ENCODE data around the gene FABP6. TPM values are rescaled to one million over a fixed set of nuclear protein-coding genes. Genes with fewer than 3 reads are reported as not detected.

FABP6 gene
- total RNA-seq, 1 donor: not detected

- no peak overlapping the region for H3K4me3 ChIP-seq (ENCODE audit: insufficient read depth, low read length)
- H3K4me1 ChIP-seq (ENCODE audit: insufficient read depth, low read length): no peaks in the 10 kb centered on the region
- no peaks in the 10 kb centered on the region for H3K79me2 ChIP-seq (ENCODE audit: insufficient read depth, low read length)
- no peaks in the 10 kb centered on the region for H4K20me1 ChIP-seq (ENCODE audit: insufficient read depth, low read length)
- no peak for TF ChIP-seq CTCF (IDR thresholded peaks at IDR 0.05; ENCODE audit: extremely low read depth, low read depth, low read length)
- DNase-seq (ENCODE audit: insufficient read length, low spot score, missing footprints): no peak
- H3K9me3 ChIP-seq (ENCODE audit: low read depth, low read length): no peaks in the 10 kb centered on the region
- no peak overlapping the region for H2AFZ ChIP-seq (ENCODE audit: low read length)
- H3K36me3 ChIP-seq (ENCODE audit: insufficient read depth, low read length): no peaks in the 10 kb centered on the region
- H3K27ac ChIP-seq (ENCODE audit: low read depth, low read length): no peak overlapping the region
- no peaks in the 10 kb centered on the region for H3K27me3 ChIP-seq (ENCODE audit: insufficient read depth, low read length)
- H3K4me2 ChIP-seq (ENCODE audit: insufficient read depth, low read length): no peak overlapping the region
Observed at GRCh38 chr5:160233215-160233614, 3.9 kb downstream of the FABP6 start.

- no peak overlapping the region for H3K27ac ChIP-seq (ENCODE audit: low read depth, low read length)
- no peaks in the 10 kb centered on the region for H3K36me3 ChIP-seq (ENCODE audit: insufficient read depth, low read length)
- TF ChIP-seq CTCF (IDR thresholded peaks at IDR 0.05; ENCODE audit: extremely low read depth, low read depth, low read length): no peak
- no peaks in the 10 kb centered on the region for H3K9me3 ChIP-seq (ENCODE audit: low read depth, low read length)
- no peaks in the 10 kb centered on the region for H3K27me3 ChIP-seq (ENCODE audit: insufficient read depth, low read length)
- no peaks in the 10 kb centered on the region for H3K4me1 ChIP-seq (ENCODE audit: insufficient read depth, low read length)
- no peak for DNase-seq (ENCODE audit: insufficient read length, low spot score, missing footprints)
- H3K4me2 ChIP-seq (ENCODE audit: insufficient read depth, low read length): no peak overlapping the region
- H4K20me1 ChIP-seq (ENCODE audit: insufficient read depth, low read length): no peaks in the 10 kb centered on the region
- no peak overlapping the region for H3K4me3 ChIP-seq (ENCODE audit: insufficient read depth, low read length)
- H3K79me2 ChIP-seq (ENCODE audit: insufficient read depth, low read length): no peaks in the 10 kb centered on the region
- no peak overlapping the region for H2AFZ ChIP-seq (ENCODE audit: low read length)
Observed at GRCh38 chr5:160235731-160236130, 6.4 kb downstream of the FABP6 start.

GRCh38 chr5:160237571-160238093 lies 8.3 kb downstream of the FABP6 start:
- TF ChIP-seq CTCF (IDR thresholded peaks at IDR 0.05; ENCODE audit: extremely low read depth, low read depth, low read length): no peak
- Histone ChIP-seq H3K27me3 (ENCODE audit: insufficient read depth, low read length) (no peaks in the 10 kb centered on the region), H2AFZ (ENCODE audit: low read length) (no peak overlapping the region), H3K9me3 (ENCODE audit: low read depth, low read length) (no peaks in the 10 kb centered on the region), H3K4me1 (ENCODE audit: insufficient read depth, low read length) (no peaks in the 10 kb centered on the region), H3K4me3 (ENCODE audit: insufficient read depth, low read length) (no peak overlapping the region), H3K4me2 (ENCODE audit: insufficient read depth, low read length) (no peak overlapping the region), H4K20me1 (ENCODE audit: insufficient read depth, low read length) (no peaks in the 10 kb centered on the region), H3K36me3 (ENCODE audit: insufficient read depth, low read length) (no peaks in the 10 kb centered on the region), H3K79me2 (ENCODE audit: insufficient read depth, low read length) (no peaks in the 10 kb centered on the region), H3K27ac (ENCODE audit: low read depth, low read length) (no peak overlapping the region)
- DNase-seq (ENCODE audit: insufficient read length, low spot score, missing footprints): no peak

GRCh38 chr5:160240350-160240749 lies 11.0 kb downstream of the FABP6 start:
- DNase-seq (ENCODE audit: insufficient read length, low spot score, missing footprints): no peak
- Histone ChIP-seq H4K20me1 (ENCODE audit: insufficient read depth, low read length) (no peaks in the 10 kb centered on the region), H3K9me3 (ENCODE audit: low read depth, low read length) (no peaks in the 10 kb centered on the region), H3K27me3 (ENCODE audit: insufficient read depth, low read length) (no peaks in the 10 kb centered on the region), H3K27ac (ENCODE audit: low read depth, low read length) (no peak overlapping the region), H3K36me3 (ENCODE audit: insufficient read depth, low read length) (no peaks in the 10 kb centered on the region), H3K79me2 (ENCODE audit: insufficient read depth, low read length) (no peaks in the 10 kb centered on the region), H2AFZ (ENCODE audit: low read length) (no peak overlapping the region), H3K4me1 (ENCODE audit: insufficient read depth, low read length) (no peaks in the 10 kb centered on the region), H3K4me2 (ENCODE audit: insufficient read depth, low read length) (no peak overlapping the region), H3K4me3 (ENCODE audit: insufficient read depth, low read length) (no peak overlapping the region)
- TF ChIP-seq CTCF (IDR thresholded peaks at IDR 0.05; ENCODE audit: extremely low read depth, low read depth, low read length): no peak

Data from osteoblast (primary cell).